ENCODE measurements around the gene ZFHX2. TPM values are rescaled to one million over a fixed set of nuclear protein-coding genes. Genes with fewer than 3 reads are reported as not detected.
"Not testable (repeated sequence)": the region's sequence is repeated elsewhere in the genome, so short reads cannot be mapped to it uniquely, and the experiment has no call there.

Gene ZFHX2
- total RNA-seq: 2.2 and 2.7 TPM in 2 replicates

GRCh38 chr14:23551266-23552028, at the start of gene ZFHX2:
TSS of gene ZFHX2 (minus strand) at chr14:23551765. CDS start at chr14:23535325, 16,440 bp downstream.
- no peaks in the 10 kb centered on the region for H3K36me3 Mint-ChIP-seq (ENCODE audit: low read depth)
- H3K27me3 Mint-ChIP-seq (ENCODE audit: insufficient read depth): no peaks in the 10 kb centered on the region
- H3K27ac Mint-ChIP-seq: peak within 1 kb of the TSS; percentile 95
- DNase-seq (ENCODE audit: low spot score): peak; percentile 76
- intact Hi-C loops (cut with micrococcal nuclease): loop anchor here (1.0 to 2.0 kb wide), 5 partner anchors 8 to 249 kb away; partner anchors contain the start of genes AP1G2, NGDN, PABPN1 and PPP1R3E
- no peaks in the 10 kb centered on the region for H3K9me3 Mint-ChIP-seq
- H3K4me1 Mint-ChIP-seq (ENCODE audit: low read depth): peaks cover 9% of the 10 kb centered on the region
- peak within 1 kb of the TSS; percentile 38 for H3K4me3 Mint-ChIP-seq

DNA sequence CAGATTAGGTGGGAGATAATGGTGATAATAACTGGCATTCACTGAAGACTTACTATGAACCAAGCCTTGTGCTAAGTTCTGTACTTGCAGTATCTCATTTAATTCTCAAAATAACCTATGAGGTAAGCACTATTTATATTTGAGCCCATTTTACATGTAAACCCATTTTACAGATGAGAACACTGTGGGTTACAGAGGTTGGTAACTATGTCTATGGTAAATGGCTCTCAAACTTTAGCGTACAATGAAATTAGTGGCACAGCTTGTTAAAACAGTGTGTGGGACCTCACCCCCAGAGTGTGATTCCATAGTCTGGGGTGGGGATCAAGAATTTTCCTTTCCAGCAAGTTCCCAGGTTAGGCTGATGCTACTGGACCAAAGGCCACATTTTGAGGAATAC, 49.2 kb upstream of the ZFHX2 start:
- Mint-ChIP-seq H3K27me3 (ENCODE audit: insufficient read depth) (peaks cover 2% of the 10 kb centered on the region), H3K36me3 (ENCODE audit: low read depth) (no peaks in the 10 kb centered on the region), H3K27ac (no peak overlapping the region), H3K4me1 (ENCODE audit: low read depth) (peaks cover 4% of the 10 kb centered on the region), H3K9me3 (no peaks in the 10 kb centered on the region), H3K4me3 (no peak overlapping the region)
- DNase-seq (ENCODE audit: low spot score): no peak
- intact Hi-C loops (cut with micrococcal nuclease): no loop called here

GRCh38 chr14:23600322-23600707, 48.8 kb upstream of the ZFHX2 start:
- H3K4me1 Mint-ChIP-seq (ENCODE audit: low read depth): no peaks in the 10 kb centered on the region
- no peaks in the 10 kb centered on the region for H3K9me3 Mint-ChIP-seq
- no peak overlapping the region for H3K27ac Mint-ChIP-seq
- DNase-seq (ENCODE audit: low spot score): no peak
- H3K27me3 Mint-ChIP-seq (ENCODE audit: insufficient read depth): peaks cover 2% of the 10 kb centered on the region
- no peak overlapping the region for H3K4me3 Mint-ChIP-seq
- no peaks in the 10 kb centered on the region for H3K36me3 Mint-ChIP-seq (ENCODE audit: low read depth)
- intact Hi-C loops (cut with micrococcal nuclease): no loop called here

- H3K4me1 Mint-ChIP-seq (ENCODE audit: low read depth); H3K36me3 Mint-ChIP-seq (ENCODE audit: low read depth); H3K27me3 Mint-ChIP-seq (ENCODE audit: insufficient read depth); intact Hi-C loops (cut with micrococcal nuclease); H3K9me3 Mint-ChIP-seq; H3K27ac Mint-ChIP-seq; H3K4me3 Mint-ChIP-seq; DNase-seq (ENCODE audit: low spot score): not testable (repeated sequence)
These were observed 42.6 kb upstream of the ZFHX2 start for GRCh38 chr14:23594191-23594590.

GRCh38 chr14:23590198-23590597, 38.6 kb upstream of the ZFHX2 start:
- Mint-ChIP-seq H3K27ac (no peak overlapping the region), H3K36me3 (ENCODE audit: low read depth) (no peaks in the 10 kb centered on the region), H3K4me1 (ENCODE audit: low read depth) (no peaks in the 10 kb centered on the region), H3K27me3 (ENCODE audit: insufficient read depth) (peaks cover 9% of the 10 kb centered on the region), H3K9me3 (no peaks in the 10 kb centered on the region), H3K4me3 (no peak overlapping the region)
- no peak for DNase-seq (ENCODE audit: low spot score)
- intact Hi-C loops (cut with micrococcal nuclease): no loop called here

GRCh38 chr14:23589606-23590005, 38.0 kb upstream of the ZFHX2 start:
- DNase-seq (ENCODE audit: low spot score): no peak
- H3K27ac Mint-ChIP-seq: no peak overlapping the region
- H3K4me1 Mint-ChIP-seq (ENCODE audit: low read depth): no peaks in the 10 kb centered on the region
- no peaks in the 10 kb centered on the region for H3K36me3 Mint-ChIP-seq (ENCODE audit: low read depth)
- H3K9me3 Mint-ChIP-seq: no peaks in the 10 kb centered on the region
- H3K4me3 Mint-ChIP-seq: no peak overlapping the region
- peaks cover 9% of the 10 kb centered on the region for H3K27me3 Mint-ChIP-seq (ENCODE audit: insufficient read depth)
- intact Hi-C loops (cut with micrococcal nuclease): loop anchor here (1.0 to 2.0 kb wide), 5 partner anchors 43 to 365 kb away; no protein-coding TSS in a partner anchor

GRCh38 chr14:23588884-23589598, 37.5 kb upstream of the ZFHX2 start:
- H3K36me3 Mint-ChIP-seq (ENCODE audit: low read depth): no peaks in the 10 kb centered on the region
- peak; percentile 41 for DNase-seq (ENCODE audit: low spot score)
- no peaks in the 10 kb centered on the region for H3K9me3 Mint-ChIP-seq
- H3K27ac Mint-ChIP-seq: no peak overlapping the region
- H3K27me3 Mint-ChIP-seq (ENCODE audit: insufficient read depth): peaks cover 9% of the 10 kb centered on the region
- intact Hi-C loops (cut with micrococcal nuclease): loop anchor here (1.0 to 2.0 kb wide), 5 partner anchors 43 to 365 kb away; no protein-coding TSS in a partner anchor
- H3K4me1 Mint-ChIP-seq (ENCODE audit: low read depth): no peaks in the 10 kb centered on the region
- no peak overlapping the region for H3K4me3 Mint-ChIP-seq

DNA sequence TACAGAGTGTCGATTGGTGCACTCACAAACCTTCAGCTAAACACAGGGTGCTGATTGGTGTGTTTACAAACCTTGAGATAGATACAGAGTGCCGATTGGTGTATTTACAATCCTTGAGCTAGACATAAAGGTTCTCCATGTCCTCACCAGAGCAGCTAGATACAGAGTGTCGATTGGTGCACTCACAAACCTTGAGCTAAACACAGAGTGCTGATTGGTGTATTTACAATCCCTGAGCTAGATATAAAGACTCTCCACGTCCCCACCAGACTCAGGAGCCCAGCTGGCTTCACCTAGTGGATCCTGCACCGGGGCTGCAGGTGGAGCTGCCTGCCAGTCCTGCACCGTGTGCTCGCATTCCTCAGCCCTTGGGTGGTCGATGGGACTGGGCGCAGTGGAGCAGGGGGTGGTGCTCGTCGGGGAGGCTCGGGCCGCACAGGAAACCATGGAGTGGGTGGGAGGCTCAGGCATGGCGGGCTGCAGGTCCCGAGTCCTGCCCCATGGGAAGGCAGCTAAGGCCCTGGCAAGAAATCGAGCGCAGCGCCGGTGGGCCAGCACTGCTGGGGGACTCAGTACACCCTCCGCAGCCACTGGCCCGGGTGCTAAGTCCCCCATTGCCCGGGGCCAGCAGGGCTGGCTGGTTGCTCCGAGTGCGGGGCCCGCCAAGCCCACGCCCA, 33.1 kb upstream of the ZFHX2 start:
- H3K36me3 Mint-ChIP-seq (ENCODE audit: low read depth); H3K9me3 Mint-ChIP-seq; DNase-seq (ENCODE audit: low spot score); H3K4me1 Mint-ChIP-seq (ENCODE audit: low read depth); H3K4me3 Mint-ChIP-seq; H3K27ac Mint-ChIP-seq; intact Hi-C loops (cut with micrococcal nuclease): not testable (repeated sequence)
- H3K27me3 Mint-ChIP-seq (ENCODE audit: insufficient read depth): peaks cover 15% of the 10 kb centered on the region

- H3K27ac Mint-ChIP-seq; H3K9me3 Mint-ChIP-seq; H3K4me3 Mint-ChIP-seq; H3K36me3 Mint-ChIP-seq (ENCODE audit: low read depth); H3K4me1 Mint-ChIP-seq (ENCODE audit: low read depth); intact Hi-C loops (cut with micrococcal nuclease); DNase-seq (ENCODE audit: low spot score): not testable (repeated sequence)
- H3K27me3 Mint-ChIP-seq (ENCODE audit: insufficient read depth): peaks cover 20% of the 10 kb centered on the region
These were observed 32.4 kb upstream of the ZFHX2 start for GRCh38 chr14:23583761-23584526.

GRCh38 chr14:23582906-23583760, 31.6 kb upstream of the ZFHX2 start:
- intact Hi-C loops (cut with micrococcal nuclease): no loop called here
- H3K27ac Mint-ChIP-seq: no peak overlapping the region
- DNase-seq (ENCODE audit: low spot score): no peak
- no peaks in the 10 kb centered on the region for H3K4me1 Mint-ChIP-seq (ENCODE audit: low read depth)
- no peaks in the 10 kb centered on the region for H3K9me3 Mint-ChIP-seq
- H3K36me3 Mint-ChIP-seq (ENCODE audit: low read depth): no peaks in the 10 kb centered on the region
- peaks cover 27% of the 10 kb centered on the region for H3K27me3 Mint-ChIP-seq (ENCODE audit: insufficient read depth)
- no peak overlapping the region for H3K4me3 Mint-ChIP-seq

- Mint-ChIP-seq H3K4me1 (ENCODE audit: low read depth) (peaks cover 8% of the 10 kb centered on the region), H3K27ac (no peak overlapping the region), H3K27me3 (ENCODE audit: insufficient read depth) (peaks cover 32% of the 10 kb centered on the region), H3K9me3 (no peaks in the 10 kb centered on the region), H3K36me3 (ENCODE audit: low read depth) (no peaks in the 10 kb centered on the region), H3K4me3 (no peak overlapping the region)
- DNase-seq (ENCODE audit: low spot score): no peak
- intact Hi-C loops (cut with micrococcal nuclease): no loop called here
These were observed 29.4 kb upstream of the ZFHX2 start for GRCh38 chr14:23580948-23581281.

Measured in activated T-helper 1 cell treated with anti-CD3 and anti-CD28 coated beads, Interleukin-12 subunit alpha, Interleukin-12 subunit beta, Interleukin-2, Interleukin-4 antibody, amounts not matched to agents 30 ng/mL and 10 ng/mL and 1 ng/mL, durations not matched to agents 14 hours and 24 hours and 36 hours (primary cell).